Spleen (tissue), 7 donors: Measurements from ENCODE around the gene RNF14.

Experiments used
- CTCF ChIP-seq, 11 experiments: fragments of 200-600 bp in 7 of 11; fragments of 450-650 bp in 4 of 11; sonication (generic) in 4 of 11; IDR thresholded peaks in 8 of 11; conservative IDR thresholded peaks in 3 of 11; 1 replicate in 7 of 11; 2 replicates in 4 of 11; pipeline versions ENCODE4 v1.4.0 to v1.8.0; 2016 to 2021; ENCODE audit warnings: antibody characterized with exemption in 11 of 11, inconsistent platforms in 4 of 11, mild to moderate bottlenecking in 1 of 11
- POLR2A ChIP-seq, 3 donors: fragments of 450-650 bp; IDR thresholded peaks; one replicate each; pipeline ENCODE4 v1.5.1; 2017; ENCODE audit warnings: antibody characterized with exemption in 3 of 3, mild to moderate bottlenecking in 1 of 3
- POLR2AphosphoS5 ChIP-seq, 3 donors: sonication (generic); formaldehyde crosslinking; IDR thresholded peaks; one replicate each; pipeline ENCODE4 v1.5.1; 2017; ENCODE audit warnings: antibody characterized with exemption in 3 of 3
- donor health status: DM: no; HTN: no; CAD: no; lungs with moderate emphysema.
- donor health status: DM: no; HTN: no; CAD: no.
- donor health status: DM: no; HTN: no; CAD: no.

GRCh38 chr5:142007237-142007544 is 38.3 kb downstream of the RNF14 start:
- no peak for TF ChIP-seq POLR2A (IDR thresholded peaks at IDR 0.05)
- no peak for TF ChIP-seq POLR2AphosphoS5 (IDR thresholded peaks at IDR 0.05)
- no peak for TF ChIP-seq CTCF (IDR thresholded peaks at IDR 0.05 in 8 of 11, conservative IDR thresholded peaks at IDR 0.05 in 3 of 11)
